CD4-positive, alpha-beta T cell treated with Interleukin-4 for 1 hour (primary cell): ENCODE data around the gene RAB11FIP4.

Experiments
- DNase-seq, 2 donors: peaks; one replicate each; pipeline ENCODE4 v3.0.0-alpha.2; 2020 to 2022

Gene RAB11FIP4

DNA sequence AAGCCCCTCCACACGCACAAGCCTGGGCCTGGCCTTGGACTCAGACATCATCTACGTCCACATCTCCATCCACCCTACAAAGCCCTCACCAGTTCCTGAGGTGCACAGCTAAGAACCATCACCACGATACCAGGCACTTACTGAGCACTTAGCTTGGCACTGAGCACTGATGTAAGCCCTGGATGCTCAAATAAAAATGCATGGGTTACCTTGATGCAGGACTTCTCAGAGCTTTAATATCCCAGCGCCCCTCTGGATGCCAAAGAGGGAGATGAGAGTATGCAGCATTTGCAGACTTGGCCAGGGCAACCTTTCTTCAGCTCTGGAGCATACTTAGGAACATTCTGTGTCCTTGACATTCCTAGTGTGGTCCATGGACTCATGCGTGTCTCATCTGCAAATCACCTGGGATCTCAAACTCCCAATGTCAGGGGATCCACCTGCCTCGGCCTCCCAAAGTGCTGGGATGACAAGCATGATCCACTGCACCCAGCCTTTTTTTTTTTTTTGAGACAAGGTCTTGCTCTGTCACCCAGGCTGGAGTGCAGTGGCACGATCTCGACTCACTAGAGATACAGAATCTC, 69.8 kb downstream of the RAB11FIP4 start:
- no peak for DNase-seq

DNA sequence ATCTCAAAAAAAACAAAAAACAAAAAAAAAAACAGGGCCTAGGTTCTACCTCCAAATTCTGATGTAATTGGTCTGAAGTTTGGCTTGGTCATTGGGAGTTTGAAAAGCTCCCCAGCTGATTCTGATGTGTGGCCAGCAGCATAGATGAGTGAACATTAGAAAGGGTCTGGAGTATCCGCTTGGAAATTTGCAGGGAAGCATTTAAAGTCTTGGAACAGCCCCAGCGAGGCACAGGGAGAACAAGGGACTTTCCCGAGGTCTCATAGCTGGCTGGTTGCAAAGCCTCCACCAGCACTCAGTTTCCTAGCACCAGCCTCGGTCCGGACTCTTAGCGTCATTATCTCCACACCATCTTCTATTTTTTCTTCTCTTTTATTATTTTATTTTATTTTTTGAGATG, 70.8 kb downstream of the RAB11FIP4 start:
- DNase-seq, result no peak

DNA sequence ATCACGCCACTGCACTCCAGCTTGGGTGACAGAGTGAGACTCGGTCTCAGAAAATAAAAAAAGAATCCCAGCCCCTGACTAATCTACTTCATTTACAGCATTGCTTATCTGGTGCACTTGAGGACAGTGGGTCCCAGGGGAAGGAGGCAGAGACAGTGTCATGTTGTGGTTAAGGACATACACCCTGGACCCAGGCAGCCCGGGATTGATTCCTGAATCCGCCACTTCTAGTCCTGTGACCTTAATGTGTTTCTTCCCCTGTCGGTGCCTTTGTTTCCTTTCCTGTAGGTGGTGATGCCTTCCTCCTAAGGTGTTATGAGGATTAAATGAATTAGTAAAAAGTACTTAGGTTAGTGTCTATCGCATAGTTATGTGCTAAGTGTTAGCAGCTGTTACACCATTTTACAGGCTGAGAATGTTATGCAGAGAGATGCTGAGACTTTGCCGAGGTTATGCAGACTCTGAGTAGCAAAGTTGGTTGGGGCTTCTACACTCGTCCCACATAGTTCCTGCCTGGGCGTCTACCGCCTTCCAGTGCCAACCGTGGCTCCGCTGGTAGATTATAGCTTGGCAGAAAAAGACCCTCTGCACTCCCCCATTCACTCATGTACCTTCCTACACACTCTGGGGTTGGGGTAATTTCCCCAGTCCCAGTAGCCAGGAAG, 74.8 kb downstream of the RAB11FIP4 start:
- no peak for DNase-seq

DNA sequence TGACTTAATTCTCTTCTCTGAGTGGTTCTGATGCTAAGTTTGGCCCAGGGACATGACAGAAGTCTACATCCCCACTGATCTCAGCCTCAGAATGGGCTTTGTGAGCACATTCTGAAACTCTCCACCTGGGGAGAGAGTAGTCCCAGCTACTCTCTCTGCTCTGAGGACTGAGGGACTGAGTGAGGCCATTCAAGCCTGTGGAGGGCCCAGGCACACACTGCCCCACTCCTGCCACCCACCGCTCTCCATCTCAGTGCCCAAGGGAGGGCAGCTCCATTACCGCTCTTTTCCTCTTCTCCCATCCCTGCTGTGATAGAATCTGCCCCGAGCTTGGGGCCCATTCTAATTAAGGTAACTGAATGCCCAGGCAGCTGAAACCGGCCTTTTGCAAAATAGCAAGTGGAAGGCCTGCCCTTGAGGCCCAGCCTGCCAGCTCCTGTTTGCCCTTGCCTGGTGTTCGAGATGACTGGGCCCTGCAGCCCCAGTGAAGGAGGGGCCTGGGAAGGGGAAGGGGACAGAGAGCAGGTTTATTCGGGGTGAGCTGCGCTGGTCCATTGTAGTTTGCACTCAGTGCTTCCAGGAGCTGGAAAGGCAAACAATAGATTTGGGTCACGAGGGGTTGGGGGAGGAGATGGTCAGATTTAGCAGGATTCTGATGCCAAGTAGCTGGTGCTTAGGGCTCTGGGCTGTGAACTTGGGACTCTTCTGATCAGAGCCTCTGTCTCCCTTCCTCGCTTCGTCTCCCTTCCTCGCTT, 76.2 kb downstream of the RAB11FIP4 start:
- DNase-seq, result no peak

DNA sequence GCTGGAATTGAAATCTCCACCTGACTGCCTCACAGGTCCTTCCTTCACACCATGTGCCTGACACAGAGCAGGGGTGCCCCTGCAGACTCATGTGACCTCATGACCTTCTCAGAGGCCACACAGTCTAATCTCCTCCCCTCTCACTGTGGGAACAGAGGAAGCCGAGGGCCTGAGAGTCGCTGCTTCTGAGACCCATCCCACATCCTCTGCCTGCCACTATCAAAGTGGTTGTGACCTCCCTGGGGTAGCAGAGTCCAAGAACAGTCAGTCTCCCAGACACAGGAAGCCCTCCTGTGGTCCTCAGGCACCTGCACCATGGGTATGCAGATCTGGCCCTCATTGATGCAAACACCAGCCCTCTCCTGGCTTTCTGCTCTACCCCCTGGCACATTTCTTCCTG, 78.5 kb downstream of the RAB11FIP4 start:
- DNase-seq, result no peak

DNA sequence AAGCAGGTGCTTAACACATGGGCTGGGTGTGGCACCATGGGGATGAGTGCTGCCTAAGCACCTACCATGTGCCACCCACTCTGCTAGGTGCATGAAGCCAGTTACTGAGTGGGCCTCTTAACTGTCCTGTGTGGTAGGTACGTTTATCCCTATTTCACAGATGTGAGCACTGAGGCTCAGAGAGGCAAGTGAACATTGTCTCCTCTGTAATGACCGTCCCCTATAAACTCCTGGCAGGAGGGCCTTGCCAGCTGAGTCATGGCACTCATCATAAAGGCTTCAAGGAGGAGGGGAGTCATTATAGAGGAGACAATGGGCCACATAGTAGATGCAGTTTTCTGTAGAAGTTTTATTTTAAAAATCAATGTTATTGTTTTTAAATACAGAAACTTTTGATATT, 79.1 kb downstream of the RAB11FIP4 start:
- no peak for DNase-seq

DNA sequence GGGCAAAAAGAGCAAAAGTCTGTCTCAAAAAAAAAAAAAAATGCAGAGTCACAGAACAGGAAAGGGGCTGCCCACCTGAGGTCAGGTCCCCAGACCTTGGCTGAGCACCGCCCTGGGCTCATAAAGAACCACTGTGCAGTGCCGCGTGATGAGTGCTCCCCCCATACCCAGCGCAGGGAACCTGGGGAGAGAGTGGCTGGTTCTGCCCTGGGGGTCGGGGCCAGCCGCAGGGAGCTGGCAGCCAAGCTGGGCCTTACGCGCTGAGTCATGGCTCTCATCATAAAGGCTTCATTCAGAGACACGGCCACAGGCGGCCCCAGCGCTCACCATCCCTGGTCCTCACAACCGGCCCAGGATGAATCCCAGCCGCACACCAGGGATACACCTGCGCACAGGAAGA, 80.7 kb downstream of the RAB11FIP4 start:
- no peak for DNase-seq

DNA sequence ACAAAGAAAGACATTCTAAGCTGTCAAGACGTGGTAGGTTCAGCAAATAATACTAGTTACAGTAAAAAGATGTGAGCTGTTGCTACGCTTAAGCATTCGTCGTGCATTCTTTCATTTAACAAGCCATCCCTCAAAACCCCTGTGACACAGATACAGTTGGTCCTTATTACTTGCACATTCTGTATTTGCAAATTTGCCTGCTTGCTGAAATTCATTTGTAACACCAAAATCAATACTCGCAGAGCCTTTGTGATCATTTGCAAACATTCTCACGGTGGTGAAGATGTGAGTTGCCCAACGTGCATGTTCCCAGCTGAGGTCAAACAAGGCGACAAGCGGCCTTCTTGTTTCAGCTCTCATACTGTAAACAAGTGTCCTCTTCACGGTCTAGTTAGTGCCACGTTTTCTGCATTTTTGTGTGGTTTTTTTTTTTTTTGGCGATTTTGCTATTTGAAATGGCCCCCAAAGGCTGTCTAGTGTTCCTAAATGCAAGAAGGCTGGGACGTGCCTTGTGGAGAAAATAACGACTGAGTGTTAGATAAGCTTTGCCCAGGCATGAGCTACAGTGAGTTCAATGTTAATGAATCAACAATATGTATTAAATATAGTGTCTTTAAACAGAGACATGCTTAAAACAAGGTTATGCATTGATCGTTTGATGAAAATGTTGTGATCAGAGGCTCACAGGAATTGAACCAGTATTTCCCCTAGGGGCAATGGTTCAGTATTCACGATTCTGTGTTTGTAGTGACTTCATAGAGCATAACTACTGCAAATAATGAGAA, 84.1 kb downstream of the RAB11FIP4 start:
- DNase-seq, result no peak

DNA sequence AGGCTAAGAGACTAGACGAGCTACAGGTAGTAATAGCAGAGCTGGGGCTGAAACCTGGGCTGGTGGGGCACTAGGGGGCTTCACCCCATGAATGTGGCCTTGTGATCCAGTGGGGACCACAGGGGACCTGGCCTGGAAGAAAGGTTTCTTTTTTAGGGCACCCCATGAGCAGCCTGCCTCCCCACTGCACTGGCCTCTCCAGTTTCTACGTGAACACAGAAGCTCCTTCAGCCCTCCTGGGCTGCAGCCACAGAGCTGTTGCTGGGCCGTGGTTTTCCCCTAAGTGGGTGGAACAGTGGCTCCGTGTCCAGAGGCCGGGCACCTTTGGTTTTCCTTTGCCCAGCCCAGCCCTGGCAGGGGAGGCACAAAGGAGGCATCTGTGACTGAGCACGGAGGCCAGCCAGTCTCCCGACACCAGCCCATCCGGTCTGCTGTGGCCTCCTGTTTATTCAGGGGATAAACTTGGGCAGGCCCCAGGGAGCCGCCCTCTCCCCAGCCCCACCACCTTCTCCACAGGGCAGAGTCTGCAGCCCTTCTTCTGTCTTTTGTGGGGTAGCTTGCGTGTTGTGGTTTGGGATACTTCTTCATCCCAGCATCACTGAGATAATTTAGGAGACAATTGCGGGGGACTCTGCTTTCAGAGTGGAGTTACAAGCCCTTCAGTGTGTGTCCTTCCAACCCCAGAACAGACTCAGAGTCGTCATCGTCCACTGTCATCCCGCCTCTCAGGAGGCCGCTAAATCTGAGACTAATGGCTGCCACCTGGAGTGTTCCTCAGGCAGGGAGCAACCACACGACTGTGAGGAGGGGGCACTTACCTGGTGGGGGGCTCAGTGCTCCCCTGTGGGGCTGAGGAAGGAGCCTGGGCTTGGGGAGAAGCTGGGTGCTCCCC, 85.3 kb downstream of the RAB11FIP4 start:
- no peak for DNase-seq

DNA sequence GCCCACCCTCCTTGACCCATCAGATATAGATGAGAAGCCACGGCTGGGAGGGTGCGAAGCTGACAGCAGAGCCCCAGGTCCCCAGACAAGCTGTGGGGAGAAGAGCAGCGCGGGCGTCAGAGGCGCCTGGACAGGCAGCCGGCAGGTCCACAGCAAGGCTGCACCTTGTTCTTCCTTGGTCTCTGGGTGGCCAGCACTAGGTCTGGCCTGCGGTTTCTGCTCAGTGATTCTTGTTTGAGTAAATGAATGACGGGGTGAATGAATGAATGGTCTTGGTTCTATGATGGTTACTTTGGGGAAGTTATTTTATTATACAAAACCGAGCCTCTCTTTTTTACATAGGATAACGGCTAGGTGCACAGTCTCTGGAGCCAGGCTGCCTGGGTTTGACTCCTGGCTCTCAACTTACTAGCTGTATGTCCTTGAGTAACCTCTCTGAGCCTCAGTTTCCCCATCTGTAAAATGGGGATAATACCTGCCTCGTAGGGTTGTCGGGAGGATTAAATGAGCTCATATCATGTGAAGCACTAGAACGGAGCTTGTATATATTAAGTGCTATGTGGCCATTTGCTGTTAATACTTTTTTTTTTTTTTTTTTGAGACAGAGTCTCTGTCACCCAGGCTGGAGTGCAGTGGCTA, 86.1 kb downstream of the RAB11FIP4 start:
- DNase-seq, result no peak

DNA sequence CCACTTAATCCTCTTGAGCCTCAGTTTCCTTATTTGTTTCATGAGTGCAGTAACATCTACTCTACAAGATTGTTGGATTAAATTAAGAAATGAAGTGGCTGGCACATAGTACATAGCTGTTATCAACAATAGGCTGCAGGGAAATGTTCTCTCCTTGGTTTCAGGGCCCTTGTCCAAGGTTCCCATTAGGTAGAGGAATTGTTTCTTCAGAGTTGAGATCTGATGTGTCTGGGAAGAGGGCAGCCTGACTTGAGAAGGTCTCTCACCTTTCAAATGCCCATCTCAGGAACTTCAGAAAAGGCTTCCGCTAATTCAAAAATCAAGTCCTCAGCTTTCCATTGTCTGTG, 87.6 kb downstream of the RAB11FIP4 start:
- no peak for DNase-seq

DNA sequence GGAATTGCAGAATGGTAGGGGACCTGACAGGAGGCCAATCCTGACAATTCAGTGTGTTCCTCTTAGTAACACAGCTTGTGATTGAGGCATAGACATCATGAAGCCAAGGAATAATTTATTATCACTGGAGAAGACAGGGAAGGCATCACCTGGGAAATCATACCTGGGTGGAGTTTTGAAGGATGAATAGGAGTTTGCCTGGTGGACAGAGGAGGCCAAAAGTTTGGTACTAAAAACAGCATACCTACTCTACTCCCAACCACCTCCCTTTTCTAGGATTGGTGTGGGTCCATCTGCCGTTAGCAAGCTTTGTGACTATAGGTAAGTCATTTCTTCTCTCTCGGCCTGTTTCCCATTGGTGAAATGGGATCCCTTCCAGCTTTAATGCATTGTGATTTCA, 88.0 kb downstream of the RAB11FIP4 start:
- no peak for DNase-seq

DNA sequence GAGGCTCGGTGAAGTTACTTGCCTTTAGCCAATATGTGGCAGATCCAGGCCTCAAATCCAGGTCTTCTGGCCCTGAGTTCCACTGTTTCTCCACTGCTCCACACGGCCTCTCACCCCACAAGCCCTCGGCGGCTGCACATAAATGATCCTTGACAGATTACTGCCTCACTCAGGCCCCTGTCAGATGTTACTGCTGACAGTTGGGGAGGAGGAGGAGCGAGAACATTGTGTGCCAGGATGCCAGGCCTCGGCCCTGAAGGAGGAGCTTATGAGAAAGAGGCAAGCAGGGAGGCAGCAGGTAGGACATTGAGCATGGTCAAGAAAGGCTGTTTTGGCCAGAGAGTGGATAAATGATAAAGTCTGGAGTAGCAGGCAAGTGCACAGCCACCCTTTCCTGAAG, 88.6 kb downstream of the RAB11FIP4 start:
- DNase-seq, result no peak

DNA sequence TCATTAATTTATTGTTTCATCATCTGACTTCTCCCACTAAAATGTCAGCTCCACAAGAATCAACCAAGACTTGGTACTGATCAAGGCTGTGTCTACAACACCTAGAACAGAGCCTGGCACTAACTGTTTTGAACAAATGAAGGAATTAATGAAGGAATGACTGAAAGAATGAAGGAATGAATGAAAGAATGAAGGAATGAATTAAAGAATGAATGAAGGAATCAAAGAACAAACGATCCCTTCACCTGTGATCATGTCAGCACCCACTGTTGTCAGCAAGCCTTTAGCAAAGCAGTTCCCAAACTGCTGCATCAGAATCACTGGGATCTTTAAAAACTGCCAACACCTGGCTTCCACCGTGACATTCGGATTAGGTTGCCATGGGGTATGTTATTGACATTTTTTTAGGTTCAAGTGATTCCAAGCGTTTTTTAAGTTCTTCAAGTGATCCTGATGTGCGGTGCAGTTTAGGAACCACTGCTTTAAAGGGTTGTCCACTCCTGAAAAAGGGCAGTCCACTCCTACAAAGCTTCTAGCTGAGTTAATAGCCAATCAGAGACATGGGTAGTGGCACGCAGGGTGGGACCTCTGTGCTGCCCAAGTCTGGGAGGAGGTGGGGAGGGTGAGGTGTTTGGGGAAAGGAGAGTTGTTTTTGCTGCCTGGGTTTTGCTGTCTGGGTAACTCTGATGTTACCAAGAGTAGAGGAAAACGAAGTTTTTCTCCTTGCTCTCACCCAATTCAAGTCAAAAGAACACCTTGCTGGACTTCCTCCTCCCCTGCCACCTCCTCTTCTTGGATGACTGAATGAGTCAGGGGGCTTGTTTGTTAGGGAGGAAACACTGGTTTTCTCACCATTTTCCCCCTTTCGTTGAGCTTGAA, 89.7 kb downstream of the RAB11FIP4 start:
- DNase-seq, result no peak

DNA sequence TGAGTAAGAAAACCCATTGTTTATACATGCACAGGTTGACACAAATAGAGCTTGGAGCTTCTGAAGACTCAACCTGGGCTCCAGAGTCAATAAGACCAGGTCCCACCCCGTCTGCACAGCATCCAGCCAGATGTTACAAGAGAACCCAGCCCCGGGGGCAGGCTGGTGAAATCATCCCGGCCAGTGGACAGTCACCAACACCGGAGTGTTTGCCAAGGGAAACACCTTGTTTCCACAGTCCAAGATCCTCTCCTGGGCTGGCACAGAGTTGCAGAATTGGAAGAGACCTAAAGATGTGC, 90.3 kb downstream of the RAB11FIP4 start:
- DNase-seq, result no peak

DNA sequence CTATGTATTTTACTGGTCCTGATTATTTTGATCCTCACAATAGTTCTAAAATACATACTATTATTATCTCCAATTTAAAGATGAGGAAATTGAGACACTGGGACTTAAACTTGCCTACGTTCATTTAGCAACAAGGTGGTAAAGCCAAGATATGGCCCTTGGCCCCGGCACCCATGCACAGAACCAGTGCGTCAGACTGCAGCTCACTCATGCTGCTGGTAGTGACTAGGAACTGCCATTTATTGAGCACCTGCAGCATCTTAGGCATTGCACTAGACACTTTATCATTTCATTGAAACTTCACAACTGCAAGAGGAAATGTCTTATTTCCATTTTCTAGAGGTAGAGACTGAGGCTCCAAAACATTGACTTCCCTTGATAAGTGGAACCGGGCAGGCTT, 93.3 kb downstream of the RAB11FIP4 start:
- no peak for DNase-seq

DNA sequence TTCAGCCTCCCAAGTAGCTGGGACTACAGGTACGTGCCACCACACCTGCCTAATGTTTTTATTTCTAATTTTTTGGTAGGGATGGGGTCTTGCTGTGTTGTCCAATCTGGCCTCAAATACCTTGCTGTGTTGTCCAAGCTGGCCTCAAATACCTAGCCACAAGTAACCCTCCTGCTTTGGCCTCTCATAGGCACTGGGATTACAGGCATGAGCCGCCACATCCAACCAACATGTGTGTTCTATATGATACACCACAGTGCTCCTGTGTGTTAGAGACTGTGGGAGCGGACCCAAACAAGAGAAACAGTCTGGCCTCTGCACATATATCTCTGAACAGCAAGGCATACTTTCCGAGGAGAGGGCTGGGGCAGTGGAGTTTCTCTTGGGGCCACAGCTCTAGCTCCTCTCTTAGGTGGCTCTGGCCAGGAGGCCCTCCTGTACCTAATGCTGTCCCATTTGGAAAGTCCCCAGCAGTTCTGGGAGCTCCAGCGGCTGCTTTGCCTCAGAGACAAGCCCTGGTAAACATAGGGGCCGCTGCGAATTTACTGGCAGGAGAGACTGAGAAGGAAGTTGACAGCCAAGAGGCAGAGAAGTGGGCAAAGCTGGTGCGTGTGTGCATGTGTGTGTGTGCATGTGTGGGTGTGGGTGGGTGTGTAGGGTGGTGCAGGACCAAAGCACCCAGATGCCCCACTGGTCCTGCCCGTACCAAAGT, 95.0 kb downstream of the RAB11FIP4 start:
- DNase-seq, result no peak

DNA sequence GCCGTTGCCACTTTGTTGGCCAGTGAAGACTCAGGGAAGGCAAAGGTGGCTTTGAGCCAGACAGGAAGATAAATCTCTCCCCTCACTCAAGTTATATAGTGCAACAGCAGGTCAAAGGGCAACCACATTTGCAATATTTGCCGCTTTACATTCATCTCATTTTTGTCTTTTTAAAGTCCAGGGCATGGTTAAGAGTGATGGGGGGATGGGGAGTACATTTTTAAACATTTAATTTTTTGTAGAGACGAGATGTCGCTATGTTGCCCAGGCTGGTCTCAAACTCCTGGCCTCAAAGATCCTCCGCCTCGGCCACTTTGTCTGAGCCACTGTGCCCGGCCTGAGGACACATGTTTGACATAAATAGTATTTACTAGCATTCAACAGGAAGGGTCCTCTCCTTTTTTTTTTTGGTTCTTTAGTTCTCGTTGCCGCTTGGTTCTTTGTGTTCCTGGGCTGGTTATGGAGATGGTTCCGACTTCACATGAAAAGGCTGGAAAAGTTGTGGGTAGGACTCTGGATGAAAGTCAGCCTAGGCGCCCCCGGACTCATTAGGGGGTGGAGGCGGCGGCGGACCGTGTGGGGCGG, 95.7 kb downstream of the RAB11FIP4 start:
- no peak for DNase-seq

DNA sequence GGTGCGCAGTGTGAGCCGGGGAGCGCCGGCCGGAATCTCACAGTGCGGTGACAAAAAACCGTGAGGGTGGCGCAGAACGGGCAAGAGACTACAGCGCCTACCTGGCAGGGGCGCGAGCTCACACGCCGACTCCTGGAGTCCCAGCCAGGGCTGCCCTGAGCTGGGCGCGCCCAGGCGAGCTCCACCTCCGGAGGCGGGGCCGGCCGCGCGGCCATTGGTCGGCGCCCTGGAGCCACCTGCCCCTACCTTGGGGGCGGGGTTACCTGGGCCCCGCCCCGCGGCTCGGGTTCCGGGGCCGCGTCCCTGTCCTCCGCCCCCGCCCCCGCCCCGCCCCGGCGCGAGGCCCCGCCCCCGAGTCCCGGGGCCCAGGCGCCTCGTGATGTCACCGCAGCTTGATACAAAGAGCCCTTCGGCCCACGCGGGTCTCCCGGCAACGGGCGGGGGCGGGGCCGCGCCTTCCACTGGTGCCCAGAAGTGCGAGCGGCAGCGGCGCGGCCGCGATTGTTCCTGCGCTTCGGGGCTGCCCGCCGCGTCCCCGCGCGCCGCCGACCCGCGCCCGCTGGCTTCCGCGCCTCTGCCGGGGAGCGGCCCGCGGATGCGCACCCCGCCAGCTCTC, 96.3 kb downstream of the RAB11FIP4 start:
- DNase-seq, result peak; percentile 96 to 97
